HG03064 (cell line): ENCODE measurements around the gene CCL24.
"Not testable (repeated sequence)": the region's sequence is repeated elsewhere in the genome, so short reads cannot be mapped to it uniquely, and the experiment has no call there.

Experiments used
- ATAC-seq: cut with Tn5 transposase; IDR thresholded peaks from one replicate; pipeline ENCODE4 v1.9.1; 2021; ENCODE audit warnings: low read depth; ENCODE audit not compliant: unreplicated experiment

CCL24 gene

DNA sequence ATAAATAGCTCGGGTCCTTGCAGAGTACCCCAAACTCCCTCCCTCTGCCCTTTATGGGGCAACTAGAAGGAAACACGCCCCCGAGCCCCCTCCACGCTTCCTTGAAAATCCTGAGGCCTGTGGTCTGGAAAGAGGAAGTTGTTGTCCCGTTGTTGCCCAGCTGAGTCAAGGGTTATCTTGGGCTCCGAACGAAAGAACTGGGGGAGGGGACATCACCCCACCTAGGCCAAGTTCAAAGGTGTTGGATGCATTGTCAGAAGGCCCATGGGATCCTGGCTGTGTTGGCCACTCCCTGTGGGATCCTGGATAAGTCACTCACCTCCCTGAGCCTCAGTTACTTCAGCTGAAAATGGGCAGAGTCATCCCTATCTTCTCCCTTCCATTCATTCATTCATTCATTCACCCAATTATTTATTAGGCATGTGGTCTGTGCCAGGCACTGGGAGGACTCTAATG, at the start of gene CCL24:
Gene CCL24 (minus strand): TSS at position 26 of the 456 bp plus-strand sequence. CDS start 91 bp downstream, outside the sequence.
- ATAC-seq, result no peak

DNA sequence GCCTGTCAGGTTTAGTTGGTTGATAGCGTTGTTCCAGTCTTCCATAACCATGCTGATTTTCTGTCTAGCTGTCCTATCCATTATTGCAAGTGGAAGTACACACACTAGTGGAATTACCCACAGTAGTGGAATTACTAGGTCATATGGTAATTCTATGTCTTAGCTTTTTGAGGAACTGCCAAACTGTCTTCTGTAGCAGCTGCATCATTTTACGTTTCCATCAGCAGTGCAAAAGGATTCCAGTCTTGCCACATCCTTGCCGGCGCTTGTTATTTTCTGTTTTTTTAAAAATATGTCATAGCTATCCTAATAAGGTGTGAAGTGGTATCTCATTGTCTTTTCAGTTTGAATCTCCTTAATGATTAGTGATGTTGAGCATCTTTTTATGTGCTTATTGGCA, 48.0 kb upstream of the CCL24 start:
- ATAC-seq, result no peak

DNA sequence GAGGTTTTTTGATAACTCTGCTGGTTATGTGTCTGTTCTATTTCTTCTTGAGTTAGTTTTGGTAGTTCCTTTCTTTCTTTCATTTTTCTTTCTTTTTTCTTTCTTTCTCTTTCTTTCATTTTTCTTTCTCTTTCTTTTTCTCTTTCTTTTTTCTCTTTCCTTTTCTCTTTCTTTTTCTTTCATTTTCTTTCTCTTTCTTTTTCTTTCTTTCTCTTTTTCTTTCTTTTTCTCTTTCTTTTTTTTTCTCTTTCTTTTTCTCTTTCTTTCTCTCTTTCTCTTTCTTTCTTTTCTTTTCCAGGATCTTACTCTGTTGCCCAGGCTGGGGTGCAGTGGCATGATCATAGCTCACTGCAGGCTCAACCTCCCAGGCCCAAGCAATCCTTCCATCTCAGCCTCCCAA, 44.8 kb upstream of the CCL24 start:
- no peak for ATAC-seq

DNA sequence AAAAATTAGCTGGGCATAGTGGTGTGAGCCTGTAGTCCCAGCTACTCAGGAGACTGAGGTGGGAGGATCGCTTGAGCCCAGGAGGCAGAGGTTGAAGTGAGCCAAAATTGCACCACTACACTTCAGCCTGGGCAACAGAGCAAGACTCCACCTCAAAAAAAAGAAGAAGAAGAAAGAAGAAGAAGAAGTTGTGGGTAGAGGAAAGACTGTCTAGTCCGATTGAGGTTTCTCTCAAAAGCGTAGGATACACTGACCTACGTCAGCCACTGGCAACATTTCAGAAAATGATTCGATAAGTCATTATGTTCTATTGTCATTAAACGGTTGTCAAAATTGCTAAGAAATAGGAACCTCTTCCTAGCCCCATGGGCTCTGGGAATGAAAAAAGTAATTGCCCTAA, 42.9 kb upstream of the CCL24 start:
- ATAC-seq, result no peak

GRCh38 chr7:75854813-75855345, 41.3 kb upstream of the CCL24 start:
- not testable (repeated sequence) for ATAC-seq

DNA sequence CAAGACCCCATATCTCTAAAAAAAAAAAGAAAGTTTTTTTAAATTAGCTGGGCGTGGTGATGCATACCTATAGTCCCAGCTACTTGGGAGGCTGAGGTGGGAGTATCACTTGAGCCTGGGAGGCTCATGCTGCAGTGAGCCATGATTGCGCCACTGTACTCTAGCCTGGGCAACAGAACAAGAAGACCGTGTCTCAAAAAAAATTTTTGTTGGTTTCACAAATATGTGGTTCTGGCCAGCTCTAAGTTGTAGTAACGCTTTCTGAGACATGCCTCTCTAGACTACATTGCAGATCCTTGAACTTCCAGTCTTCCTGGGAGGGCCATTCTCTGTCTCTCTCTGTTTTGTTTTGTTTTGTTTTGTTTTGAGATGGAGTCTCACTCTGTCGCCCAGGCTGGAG, 40.6 kb upstream of the CCL24 start:
- ATAC-seq, result no peak

DNA sequence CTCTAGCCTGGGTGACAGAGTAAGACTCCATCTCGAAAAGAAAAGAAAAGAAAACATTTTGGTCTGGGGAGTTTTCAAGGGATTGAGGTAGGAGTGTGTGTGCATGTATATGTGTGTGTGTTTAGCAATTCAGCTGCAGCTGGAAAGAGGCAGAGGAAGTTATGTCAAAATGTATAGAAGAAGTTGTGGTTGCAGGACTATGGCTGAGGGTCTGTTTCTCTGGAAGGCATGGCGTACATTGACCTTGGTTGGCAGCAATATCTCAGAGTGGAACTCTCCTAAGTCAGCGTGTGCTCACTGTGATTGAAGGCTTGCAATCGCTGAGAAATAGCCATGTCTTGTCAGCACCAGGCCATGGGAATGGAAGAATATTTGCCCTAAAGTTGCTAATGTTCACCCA, 36.6 kb upstream of the CCL24 start:
- ATAC-seq, result no peak

GRCh38 chr7:75849573-75849972, 36.0 kb upstream of the CCL24 start:
- ATAC-seq, result no peak

DNA sequence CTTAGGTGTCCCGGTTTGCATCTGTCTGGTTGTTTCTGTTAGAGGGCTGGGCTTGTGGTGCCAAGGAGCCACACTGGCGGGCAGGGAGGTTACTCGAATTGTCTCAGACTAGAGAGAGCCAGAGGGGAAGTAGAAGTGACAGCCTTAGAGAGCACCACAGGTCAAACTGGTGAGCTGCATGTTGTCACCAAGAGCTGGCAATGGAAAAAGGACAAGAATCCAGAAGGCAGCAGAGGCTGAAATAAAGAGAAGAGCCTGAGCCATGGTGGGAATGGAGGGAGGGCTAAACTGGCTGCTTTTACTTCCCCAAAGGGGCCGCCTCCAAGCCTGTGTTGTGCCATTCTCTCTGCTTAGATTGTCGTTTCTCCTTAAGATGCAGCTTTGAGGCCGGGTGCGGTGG, 34.1 kb upstream of the CCL24 start:
- ATAC-seq, result no peak

DNA sequence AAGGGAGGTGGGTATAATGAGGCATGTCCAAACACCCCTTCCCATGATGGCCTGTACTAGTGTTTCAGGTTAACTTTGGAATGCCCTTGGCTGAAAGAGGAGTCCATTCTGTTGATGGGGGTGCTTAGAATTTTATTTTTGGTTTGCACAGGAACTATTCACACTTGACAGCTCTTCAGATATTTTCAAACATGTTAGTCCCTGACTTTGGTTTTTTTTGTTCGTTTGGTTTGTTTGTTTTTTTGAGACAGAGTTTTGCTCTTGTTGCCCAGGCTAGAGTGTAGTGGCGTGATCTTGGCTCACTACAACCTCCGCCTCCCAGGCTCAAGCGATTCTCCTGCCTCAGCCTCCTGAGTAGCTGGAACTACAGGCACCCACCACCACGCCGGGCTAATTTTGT, 31.5 kb upstream of the CCL24 start:
- not testable (repeated sequence) for ATAC-seq

DNA sequence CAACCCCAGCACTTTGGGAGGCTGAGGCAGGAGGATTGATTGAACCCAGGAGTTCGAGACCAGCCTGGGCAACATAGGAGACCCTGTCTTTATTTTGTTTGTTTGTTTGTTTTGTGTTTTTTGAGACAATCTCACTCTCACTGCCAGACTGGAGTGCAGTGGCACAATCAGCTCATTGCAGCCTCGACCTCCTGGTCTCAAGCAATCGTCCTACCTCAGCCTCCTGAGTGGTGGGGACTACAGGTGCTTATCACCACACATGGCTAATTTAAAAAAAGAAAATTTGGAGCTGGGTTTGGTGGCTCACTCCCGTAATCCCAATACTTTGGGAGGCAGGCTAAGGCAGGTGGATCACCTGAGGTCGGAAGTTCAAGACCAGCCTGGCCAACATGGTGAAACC, 30.6 kb upstream of the CCL24 start:
- ATAC-seq, result no peak

GRCh38 chr7:75843613-75844116, 30.1 kb upstream of the CCL24 start:
- no peak for ATAC-seq

DNA sequence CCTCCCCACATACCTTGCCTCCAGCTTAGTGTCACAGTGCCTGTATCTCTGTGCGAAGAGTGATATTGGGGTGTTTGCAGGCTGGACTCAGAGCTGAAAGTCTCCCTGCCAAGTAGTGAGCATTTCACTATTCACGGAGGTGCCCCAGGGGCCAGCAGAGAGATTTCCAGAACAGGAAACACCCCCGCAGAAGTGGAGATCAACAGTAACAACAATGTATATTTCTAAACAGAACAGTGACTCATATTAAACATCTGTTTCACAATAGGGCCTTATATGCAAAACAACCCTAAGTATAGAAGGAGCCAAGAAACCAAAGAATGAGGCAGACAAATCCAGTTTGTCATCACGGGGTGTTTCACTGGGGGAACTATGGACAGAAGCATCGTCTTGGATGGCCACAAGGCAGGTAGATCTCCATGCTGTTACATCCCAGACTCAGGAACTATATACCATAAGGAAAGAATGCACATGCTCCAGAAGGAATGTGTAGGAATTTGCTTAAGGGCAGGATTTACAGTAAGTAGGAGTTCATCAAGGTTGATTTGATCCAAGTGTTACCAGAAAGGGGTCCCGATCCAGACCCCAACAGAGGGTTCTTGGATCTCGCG, 29.3 kb upstream of the CCL24 start:
- peak; percentile 87 for ATAC-seq

DNA sequence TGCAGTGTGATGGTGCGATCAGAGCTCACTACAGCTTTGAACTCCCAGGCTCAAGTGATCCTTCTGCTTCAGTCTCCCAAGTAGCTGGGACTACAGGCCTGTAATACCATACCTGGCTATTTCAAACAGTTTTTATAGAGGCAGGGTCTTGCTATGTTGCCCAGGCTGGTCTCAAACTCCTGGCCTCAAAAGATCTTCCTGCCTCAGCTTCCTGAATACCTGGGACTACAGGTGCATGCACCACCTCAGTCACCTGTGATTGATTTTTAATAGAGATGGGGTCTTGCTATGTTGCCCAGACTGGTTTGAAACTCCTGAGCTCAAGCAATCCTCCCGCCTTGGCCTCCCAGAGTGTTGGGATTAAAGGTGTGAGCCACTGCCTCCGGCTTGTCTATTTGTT, 26.4 kb upstream of the CCL24 start:
- ATAC-seq, result no peak

DNA sequence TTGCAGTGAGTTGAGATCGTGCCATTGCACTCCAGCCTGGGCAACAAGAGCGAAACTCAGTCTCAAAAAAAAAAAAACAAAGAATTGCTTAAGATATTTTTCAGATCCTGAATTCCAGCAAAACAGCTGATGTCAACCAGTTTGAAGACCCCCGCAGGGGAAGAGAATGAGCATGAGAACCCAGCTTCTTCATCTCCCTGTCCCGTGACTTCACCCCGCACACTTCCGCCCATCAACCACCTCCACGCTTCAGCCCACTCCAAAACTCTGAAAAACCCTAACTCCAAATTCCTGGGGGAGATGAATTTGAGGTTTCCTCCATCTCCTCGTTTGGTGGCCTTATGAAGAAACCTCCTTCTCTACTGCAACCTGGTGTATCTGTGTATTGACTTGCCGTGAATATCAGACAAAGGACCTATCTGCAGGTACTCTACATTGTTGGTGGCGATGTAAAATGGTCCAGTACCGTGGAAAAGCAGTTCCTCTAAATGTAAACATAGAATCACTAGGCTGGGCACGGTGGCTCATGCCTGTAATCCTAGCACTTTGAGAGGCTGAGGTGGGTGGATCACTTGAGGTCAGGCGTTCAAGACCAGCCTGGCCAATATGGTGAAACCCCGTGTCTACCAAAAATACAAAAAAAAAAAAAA, 24.8 kb upstream of the CCL24 start:
- not testable (repeated sequence) for ATAC-seq

DNA sequence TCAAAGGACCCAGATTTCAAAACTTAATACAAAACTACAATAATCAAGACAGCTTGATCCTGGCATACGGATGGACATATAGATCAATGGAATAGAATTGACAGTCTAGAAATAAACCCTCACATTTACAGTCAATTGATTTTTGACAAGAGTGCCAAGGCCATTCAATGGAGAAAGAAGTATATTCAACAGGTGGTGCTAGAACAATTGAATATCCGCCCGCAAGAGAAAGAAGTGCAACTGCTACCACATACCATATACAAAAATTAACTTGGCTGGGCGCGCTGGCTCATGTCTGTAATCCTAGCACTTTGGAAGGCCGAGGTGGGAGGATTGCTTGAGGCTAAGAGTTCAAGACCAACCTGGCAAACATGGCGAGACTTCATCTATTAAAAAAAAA, 23.2 kb upstream of the CCL24 start:
- ATAC-seq, result no peak

DNA sequence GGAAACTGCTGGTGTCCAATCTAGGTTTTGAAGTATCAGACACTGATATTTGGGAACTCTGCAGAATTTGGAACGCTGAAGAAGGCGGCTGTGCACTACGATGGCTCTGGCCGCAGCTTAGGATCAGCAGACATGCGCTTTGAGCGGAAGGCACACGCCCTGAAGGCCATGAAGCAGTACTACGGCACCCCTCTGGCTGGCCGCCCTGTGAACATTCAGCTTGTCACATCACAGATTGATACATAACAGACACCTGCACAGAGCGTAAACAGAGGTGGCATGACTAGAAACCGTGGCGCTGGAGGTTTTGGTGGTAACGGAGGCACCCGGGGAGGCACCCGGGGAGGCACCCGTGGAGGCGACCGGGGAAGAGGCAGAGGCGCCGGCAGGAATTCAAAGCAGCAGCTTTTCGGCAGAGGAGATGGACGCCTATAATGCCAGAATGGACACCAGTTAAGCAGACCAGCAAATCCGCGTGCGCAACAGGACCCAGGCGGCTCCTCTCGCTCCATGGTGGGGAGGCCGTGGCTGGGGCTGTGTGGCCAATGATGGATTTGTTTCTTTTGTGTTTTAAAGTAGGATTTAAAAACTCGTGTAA, 22.2 kb upstream of the CCL24 start:
- no peak for ATAC-seq

- not testable (repeated sequence) for ATAC-seq
Measured at GRCh38 chr7:75833662-75834061, 20.1 kb upstream of the CCL24 start.

DNA sequence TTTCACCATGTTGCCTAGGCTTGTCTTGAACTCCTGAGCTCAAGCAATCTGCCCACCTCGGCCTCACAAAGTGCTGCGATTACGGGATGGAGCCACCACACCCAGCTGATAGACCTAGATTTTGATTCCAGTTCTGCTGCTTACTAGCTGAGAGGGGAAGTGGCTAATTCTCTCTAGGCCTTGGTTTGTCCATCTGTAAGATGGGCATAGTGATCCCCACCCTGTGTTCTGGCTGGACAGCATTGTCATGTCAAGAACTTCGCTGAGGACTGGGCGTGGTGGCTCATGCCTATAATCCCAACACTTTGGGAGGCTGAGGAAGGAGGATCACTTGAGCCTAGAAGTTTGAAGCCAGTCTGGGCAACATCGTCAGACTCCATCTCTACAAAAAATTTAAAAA, 17.4 kb upstream of the CCL24 start:
- no peak for ATAC-seq

DNA sequence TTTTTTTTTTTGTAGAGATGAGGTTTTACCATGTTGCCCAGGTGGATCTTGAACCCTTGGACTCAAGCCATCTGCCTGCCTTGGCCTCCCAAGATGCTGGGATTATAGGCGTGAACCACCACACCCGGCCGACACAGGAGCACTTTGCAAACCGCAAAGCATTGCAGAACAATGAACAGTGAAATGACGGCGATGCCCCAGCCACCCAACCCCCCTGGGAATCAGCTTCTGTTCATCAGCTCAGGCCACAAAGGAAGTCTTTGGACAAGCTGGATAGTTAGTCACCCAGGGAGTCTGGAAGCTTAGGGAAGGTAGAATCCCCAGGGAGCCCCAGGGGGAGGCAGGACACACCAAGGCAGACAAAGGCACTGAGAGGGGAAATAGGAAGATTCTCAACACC, 16.1 kb upstream of the CCL24 start:
- ATAC-seq, result not testable (repeated sequence)

DNA sequence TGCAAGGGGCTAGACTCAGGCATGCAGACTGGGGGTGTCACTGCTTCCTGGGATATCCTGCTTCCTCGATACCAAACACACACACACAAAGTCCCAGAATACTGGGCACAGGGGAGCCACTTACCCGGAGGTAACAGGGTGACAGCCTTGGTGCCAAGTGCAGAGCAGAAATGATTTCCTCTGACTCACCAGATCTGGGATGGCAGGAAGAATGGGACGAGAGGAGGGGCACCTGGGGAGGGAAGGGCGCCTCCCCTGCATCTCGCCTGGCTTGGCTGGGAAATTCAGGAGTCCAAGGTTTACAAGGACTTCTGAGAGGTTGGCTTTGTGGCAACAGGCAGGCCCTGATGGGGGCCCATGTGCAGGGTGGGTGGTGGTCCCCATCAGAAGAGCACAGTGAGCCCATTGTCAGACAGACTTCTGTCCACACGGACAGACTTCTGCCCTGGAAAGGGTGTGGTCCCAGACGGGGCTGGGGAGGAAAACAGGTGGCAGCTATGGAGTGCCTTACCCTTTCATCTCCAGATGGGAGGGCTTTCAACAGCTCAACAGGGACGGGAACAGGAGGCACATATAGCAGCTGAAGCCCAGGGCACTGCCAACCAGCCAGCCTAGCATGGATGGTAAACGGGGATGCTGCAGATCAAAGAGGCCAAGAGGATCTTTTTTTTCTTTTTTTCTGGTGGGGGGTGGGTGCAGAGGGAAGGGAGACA, 9.7 kb upstream of the CCL24 start:
- ATAC-seq, result no peak
